ENCODE measurements around the gene CDK5RAP3.
"Not testable (repeated sequence)": the region's sequence is repeated elsewhere in the genome, so short reads cannot be mapped to it uniquely, and the experiment has no call there.

The CDK5RAP3 gene

DNA sequence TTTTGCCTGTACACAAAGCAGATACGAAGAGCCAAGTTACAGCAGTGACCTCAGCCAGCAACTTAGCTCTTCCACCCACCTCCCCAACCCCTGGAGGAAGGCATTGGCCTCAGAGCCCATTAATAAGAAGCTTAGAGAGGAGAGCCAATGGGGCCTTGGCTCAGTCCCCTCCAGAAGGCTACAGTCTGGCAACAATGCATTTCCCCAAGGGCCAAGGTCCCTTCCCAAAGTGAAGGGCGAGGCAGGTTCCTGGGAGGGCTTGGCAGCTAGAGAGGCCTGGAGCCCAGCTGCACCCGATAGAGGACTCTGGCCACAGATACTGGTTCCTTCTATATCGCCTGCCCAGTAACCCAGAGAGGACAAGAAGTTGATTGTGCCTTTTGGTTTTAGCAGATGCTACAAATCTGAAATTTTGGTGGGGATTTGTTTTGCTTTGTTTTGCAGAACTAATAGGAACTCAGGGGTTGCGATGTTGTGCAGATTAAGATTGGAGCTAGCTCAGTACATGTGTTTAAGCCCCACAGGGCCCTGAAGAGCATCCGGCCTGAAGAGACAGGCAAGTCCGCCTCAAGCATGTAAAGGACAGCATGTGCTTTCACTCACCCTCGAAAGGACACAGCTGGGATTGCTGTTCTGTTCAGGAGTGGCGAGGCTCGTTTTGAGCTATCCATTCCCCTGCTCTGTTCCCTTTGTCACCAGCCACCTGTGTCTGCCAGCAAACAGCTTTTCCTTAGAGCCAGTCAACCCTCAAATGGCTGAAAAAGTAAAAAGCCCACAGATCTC, 41.5 kb upstream of the CDK5RAP3 start:
- no peaks in the 10 kb centered on the region for H3K4me1 Mint-ChIP-seq
- TF ChIP-seq, protein P1, sequence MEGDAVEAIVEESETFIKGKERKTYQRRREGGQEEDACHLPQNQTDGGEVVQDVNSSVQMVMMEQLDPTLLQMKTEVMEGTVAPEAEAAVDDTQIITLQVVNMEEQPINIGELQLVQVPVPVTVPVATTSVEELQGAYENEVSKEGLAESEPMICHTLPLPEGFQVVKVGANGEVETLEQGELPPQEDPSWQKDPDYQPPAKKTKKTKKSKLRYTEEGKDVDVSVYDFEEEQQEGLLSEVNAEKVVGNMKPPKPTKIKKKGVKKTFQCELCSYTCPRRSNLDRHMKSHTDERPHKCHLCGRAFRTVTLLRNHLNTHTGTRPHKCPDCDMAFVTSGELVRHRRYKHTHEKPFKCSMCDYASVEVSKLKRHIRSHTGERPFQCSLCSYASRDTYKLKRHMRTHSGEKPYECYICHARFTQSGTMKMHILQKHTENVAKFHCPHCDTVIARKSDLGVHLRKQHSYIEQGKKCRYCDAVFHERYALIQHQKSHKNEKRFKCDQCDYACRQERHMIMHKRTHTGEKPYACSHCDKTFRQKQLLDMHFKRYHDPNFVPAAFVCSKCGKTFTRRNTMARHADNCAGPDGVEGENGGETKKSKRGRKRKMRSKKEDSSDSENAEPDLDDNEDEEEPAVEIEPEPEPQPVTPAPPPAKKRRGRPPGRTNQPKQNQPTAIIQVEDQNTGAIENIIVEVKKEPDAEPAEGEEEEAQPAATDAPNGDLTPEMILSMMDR (IDR thresholded peaks at IDR 0.05; ENCODE audit: unreplicated experiment in 3 of 3): no peak
- no peak overlapping the region for H3K4me3 Mint-ChIP-seq
- H3K27ac Mint-ChIP-seq: no peak overlapping the region
- peaks cover 50% of the 10 kb centered on the region for H3K36me3 Mint-ChIP-seq (ENCODE audit: low read depth)
- H3K27me3 Mint-ChIP-seq (ENCODE audit: low read depth): no peaks in the 10 kb centered on the region
- H3K9me3 Mint-ChIP-seq: no peaks in the 10 kb centered on the region

DNA sequence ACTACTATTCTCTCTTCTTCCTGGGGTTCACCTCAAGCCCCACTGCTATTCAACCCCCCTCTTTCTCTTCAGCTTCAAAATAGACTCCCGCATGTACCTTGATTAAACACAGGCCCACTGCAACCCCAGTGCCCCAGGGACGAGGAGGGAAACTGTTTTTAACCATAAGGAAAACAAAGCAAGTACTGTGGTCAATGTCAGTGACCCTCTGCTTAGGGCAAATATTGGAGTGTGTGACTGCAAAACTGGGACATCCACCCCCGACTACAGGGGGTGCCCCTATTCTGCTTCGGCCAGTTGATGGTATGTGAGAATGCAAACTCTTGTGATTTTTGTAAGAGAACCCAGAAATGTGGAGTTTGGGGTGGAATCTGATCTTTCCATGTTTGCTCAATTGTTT, 39.1 kb upstream of the CDK5RAP3 start:
- peaks cover 39% of the 10 kb centered on the region for H3K36me3 Mint-ChIP-seq (ENCODE audit: low read depth)
- TF ChIP-seq, protein P1 (IDR thresholded peaks at IDR 0.05; ENCODE audit: unreplicated experiment in 3 of 3): no peak
- no peak overlapping the region for H3K4me3 Mint-ChIP-seq
- H3K4me1 Mint-ChIP-seq: no peaks in the 10 kb centered on the region
- no peaks in the 10 kb centered on the region for H3K9me3 Mint-ChIP-seq
- H3K27me3 Mint-ChIP-seq (ENCODE audit: low read depth): no peaks in the 10 kb centered on the region
- no peak overlapping the region for H3K27ac Mint-ChIP-seq

DNA sequence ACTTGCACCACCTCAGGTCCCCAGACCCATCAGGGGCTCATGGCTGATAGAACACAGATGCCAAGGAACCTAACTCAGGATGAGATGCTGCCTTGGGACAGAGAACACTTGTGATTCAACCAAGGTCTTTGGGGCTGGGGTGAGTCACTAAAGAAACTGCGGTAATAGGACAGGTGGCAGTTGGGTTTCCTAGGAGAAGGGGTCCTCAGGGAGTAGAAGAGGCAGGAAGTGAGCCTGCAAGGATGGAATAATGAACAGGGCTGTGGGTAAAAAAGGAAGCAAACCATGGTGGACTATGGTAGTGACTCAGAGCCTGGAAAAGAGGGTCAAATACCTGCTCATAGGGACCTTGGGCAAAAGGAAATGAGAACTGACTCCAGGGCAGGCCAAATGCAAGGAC, 36.1 kb upstream of the CDK5RAP3 start:
- peaks cover 17% of the 10 kb centered on the region for H3K36me3 Mint-ChIP-seq (ENCODE audit: low read depth)
- H3K4me1 Mint-ChIP-seq: no peaks in the 10 kb centered on the region
- no peak overlapping the region for H3K27ac Mint-ChIP-seq
- no peaks in the 10 kb centered on the region for H3K9me3 Mint-ChIP-seq
- TF ChIP-seq, protein P1 (IDR thresholded peaks at IDR 0.05; ENCODE audit: unreplicated experiment in 3 of 3): no peak
- H3K4me3 Mint-ChIP-seq: no peak overlapping the region
- H3K27me3 Mint-ChIP-seq (ENCODE audit: low read depth): no peaks in the 10 kb centered on the region

DNA sequence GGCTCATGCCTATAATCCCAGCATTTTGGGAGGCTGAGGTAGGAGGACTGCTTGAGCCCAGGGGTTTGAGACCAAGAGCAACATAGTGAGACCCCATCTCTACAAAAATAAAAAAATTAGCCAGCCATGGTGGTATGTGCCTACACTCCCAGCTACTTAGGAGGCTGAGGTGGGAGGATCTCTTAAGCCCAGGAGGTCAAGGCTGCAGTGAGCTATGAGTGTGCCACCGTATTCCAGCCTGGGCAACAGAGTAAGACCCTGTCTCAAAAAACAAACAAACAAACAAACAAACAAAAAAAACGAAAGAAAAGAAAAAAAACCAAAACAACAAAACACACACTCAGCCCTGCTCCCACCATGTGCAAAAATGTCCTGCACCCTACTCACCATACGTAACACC, 35.4 kb upstream of the CDK5RAP3 start:
- H3K27me3 Mint-ChIP-seq (ENCODE audit: low read depth); H3K9me3 Mint-ChIP-seq; H3K4me3 Mint-ChIP-seq; H3K27ac Mint-ChIP-seq; H3K4me1 Mint-ChIP-seq: not testable (repeated sequence)
- peaks cover 11% of the 10 kb centered on the region for H3K36me3 Mint-ChIP-seq (ENCODE audit: low read depth)

DNA sequence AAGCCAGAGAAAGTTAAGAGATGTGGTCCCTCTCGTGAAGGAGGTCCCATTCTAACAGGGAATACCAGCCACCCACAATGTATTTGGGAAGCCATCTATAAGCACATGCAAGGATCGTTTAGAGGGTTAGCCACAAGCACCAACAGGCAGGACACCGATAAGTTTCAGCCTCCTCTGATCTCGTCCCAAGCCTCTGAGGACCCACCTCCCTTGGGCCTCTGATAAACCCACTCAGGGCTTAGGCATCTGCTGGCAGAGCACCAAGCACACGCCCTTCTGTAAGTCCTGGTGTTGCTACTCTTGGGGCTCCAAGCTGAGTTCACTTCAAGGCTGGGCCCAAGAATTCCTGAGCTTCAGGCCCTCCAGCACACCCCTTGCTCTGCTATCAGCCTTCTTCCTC, 35.0 kb upstream of the CDK5RAP3 start:
- Mint-ChIP-seq H3K27ac (no peak overlapping the region), H3K9me3 (no peaks in the 10 kb centered on the region), H3K36me3 (ENCODE audit: low read depth) (peaks cover 8% of the 10 kb centered on the region), H3K4me1 (peaks cover under 1% of the 10 kb centered on the region), H3K27me3 (ENCODE audit: low read depth) (no peaks in the 10 kb centered on the region), H3K4me3 (no peak overlapping the region)
- TF ChIP-seq, protein P1 (IDR thresholded peaks at IDR 0.05; ENCODE audit: unreplicated experiment in 3 of 3): no peak

DNA sequence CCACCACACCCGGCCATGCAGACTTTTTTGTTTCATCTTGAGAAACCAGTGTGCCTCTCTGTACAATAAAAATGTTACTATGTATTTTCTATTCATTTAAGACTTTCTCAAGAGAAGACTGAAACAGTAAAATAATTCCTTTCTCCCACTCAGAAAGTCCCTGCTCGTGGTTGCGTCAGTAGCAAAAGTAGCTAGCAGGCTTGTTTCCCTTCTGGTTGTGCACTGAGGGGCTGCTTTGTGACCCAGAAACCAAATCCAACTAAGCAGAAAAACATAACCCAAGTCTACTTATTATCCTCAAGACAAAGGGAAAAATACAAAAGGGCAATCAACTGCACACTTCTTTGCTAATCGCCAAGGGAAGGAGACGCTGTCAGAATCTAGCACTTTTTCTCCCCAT, 33.0 kb upstream of the CDK5RAP3 start:
- Mint-ChIP-seq H3K4me1 (peaks cover 5% of the 10 kb centered on the region), H3K36me3 (ENCODE audit: low read depth) (no peaks in the 10 kb centered on the region), H3K27ac (no peak overlapping the region), H3K27me3 (ENCODE audit: low read depth) (no peaks in the 10 kb centered on the region), H3K4me3 (no peak overlapping the region), H3K9me3 (no peaks in the 10 kb centered on the region)
- TF ChIP-seq, protein P1 (IDR thresholded peaks at IDR 0.05; ENCODE audit: unreplicated experiment in 3 of 3): no peak

Measured in nephron (organoid).